ENCODE data around the gene ZSWIM1. TPM values are rescaled to one million over a fixed set of nuclear protein-coding genes. Genes with fewer than 3 reads are reported as not detected.
A peak's percentile ranks its signal among the peaks of the same experiment; 100 is the strongest.

Gene ZSWIM1
- total and polyA plus RNA-seq, 2 of the 4 experiments (the other 2 are of a cell fraction): 4.2 to 10.0 TPM

DNA sequence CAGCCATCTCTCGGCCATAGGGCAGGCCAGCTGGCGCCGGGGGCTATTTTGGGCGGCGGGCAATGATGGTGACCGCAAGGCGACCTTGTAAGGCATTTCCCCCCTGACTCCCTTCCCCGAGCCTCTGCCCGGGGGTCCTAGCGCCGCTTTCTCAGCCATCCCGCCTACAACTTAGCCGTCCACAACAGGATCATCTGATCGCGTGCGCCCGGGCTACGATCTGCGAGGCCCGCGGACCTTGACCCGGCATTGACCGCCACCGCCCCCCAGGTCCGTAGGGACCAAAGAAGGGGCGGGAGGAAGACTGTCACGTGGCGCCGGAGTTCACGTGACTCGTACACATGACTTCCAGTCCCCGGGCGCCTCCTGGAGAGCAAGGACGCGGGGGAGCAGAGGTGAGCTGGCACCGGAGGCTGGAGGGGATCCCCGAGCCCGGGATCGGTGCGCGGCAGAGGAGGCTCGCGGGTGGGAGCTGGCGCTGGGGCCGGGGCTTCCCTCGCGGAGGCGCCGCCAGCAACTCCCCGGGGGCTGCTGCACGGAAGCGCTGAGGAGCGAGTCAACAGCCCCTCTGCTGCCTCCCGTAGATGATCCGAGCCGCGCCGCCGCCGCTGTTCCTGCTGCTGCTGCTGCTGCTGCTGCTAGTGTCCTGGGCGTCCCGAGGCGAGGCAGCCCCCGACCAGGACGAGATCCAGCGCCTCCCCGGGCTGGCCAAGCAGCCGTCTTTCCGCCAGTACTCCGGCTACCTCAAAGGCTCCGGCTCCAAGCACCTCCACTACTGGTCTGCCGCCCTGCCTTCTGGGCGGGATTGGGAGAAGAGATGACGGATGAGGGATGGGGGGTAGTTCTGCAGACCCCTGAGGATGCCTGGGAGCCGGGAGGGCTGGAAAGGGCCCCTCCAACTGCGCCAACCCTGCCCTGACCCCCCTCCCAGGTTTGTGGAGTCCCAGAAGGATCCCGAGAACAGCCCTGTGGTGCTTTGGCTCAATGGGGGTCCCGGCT, 10.3 kb downstream of the ZSWIM1 start, which contains the start of the genes CTSA and NEURL2:
Gene CTSA (plus strand): TSS at position 351 of the 999 bp plus-strand sequence. CDS start 234 bp downstream, at position 585.
Gene NEURL2 (minus strand): TSS at position 224 of the 999 bp plus-strand sequence. CDS start 217 bp downstream, at position 7.
- peak within 1 kb of the TSS; percentile 42 for H3K18ac ChIP-seq (ENCODE audit: low read depth, low read length)
- H2AFZ ChIP-seq (replicated peaks; ENCODE audit: low read length, poor library complexity): peak within 1 kb of the TSS; percentile 99
- peak within 1 kb of the TSS; percentile 54 for H2BK120ac ChIP-seq (ENCODE audit: low read depth, low read length)
- ATAC-seq (ENCODE audit: low read depth): peak; percentile 73
- H3K4me2 ChIP-seq (ENCODE audit: low read depth, low read length): peak within 1 kb of the TSS; percentile 83
- no peak within 1 kb of the TSS; the same call in 1 of the 2 replicates for H2BK20ac ChIP-seq (ENCODE audit: low read depth, low read length)
- H4K20me1 ChIP-seq (ENCODE audit: insufficient read depth, low read length): 0 out of 2 replicates have a peak, but pooled peaks cover 8% of the 10 kb centered on the region
- H4K91ac ChIP-seq (ENCODE audit: insufficient read depth, low read depth, low read length): peak within 1 kb of the TSS; percentile 70
- peak within 1 kb of the TSS; percentile 75 for H3K14ac ChIP-seq (replicated peaks; ENCODE audit: low read depth, low read length)
- H3K4ac ChIP-seq (ENCODE audit: low read depth, low read length): peak within 1 kb of the TSS; percentile 92
- TSS peak; percentile 86 for BruUV-seq (replicated peaks)
- H2AK5ac ChIP-seq (ENCODE audit: low read depth, low read length): peak within 1 kb of the TSS; percentile 52; the same call in 1 of the 2 replicates
- peak within 1 kb of the TSS; percentile 65 for H3K9ac ChIP-seq (ENCODE audit: low read depth, low read length)
- H3K79me1 ChIP-seq (ENCODE audit: low read depth in 1 of 2, low read length in 2 of 2): peaks cover 14 to 62% of the 10 kb centered on the region in 2 experiments
- peak within 1 kb of the TSS; percentile 88 for H2AK9ac ChIP-seq (replicated peaks; ENCODE audit: low read depth, low read length, poor library complexity)
- peak within 1 kb of the TSS; percentile 74 for H3K4me3 ChIP-seq (ENCODE audit: insufficient read depth, low read depth, low read length)
- dilution Hi-C loops (cut with HindIII; ENCODE audit: low sequenced_read_pairs, unreplicated experiment): no loop called here
- no peaks in the 10 kb centered on the region for H3K27me3 ChIP-seq (ENCODE audit: control insufficient read depth, insufficient read depth, low read length)
- no peaks in the 10 kb centered on the region for H3K9me3 ChIP-seq (ENCODE audit: control insufficient read depth, insufficient read depth, low read length)
- in situ Hi-C loops (cut with MboI; ENCODE audit: low sequenced_read_pairs): no loop called here
- DNase-seq: peak; percentile 92
- H3K56ac ChIP-seq (ENCODE audit: extremely low read depth, insufficient read depth, low read length): peak within 1 kb of the TSS; percentile 42; the same call in 1 of the 2 replicates
- peak within 1 kb of the TSS; percentile 40 for H2BK5ac ChIP-seq (ENCODE audit: low read depth, low read length, poor library complexity, severe bottlenecking)
- WGBS, 2 experiments (ENCODE audit: extremely low coverage in 2 of 2, insufficient read length in 1 of 2): 1% methylated on average over 41 of the region's 78 CpGs; no CpG with 5 or more reads in 1 of the 2 experiments
- intact Hi-C loops (cut with micrococcal nuclease): loop anchor here (2.0 to 5.0 kb wide), 3 partner anchors 44 to 81 kb away; partner anchors contain the start of genes PCIF1 and ZNF335
- H3K4me1 ChIP-seq (ENCODE audit: control insufficient read depth, insufficient read depth, low read length): peaks cover 3% of the 10 kb centered on the region; the same call in 1 of the 2 replicates
- peak within 1 kb of the TSS; percentile 15; the same call in 2 of the 3 replicates for H2BK15ac ChIP-seq (ENCODE audit: low read depth, low read length)
- peak within 1 kb of the TSS; percentile 45; the same call in 1 of the 2 replicates for H3K23ac ChIP-seq (ENCODE audit: low read depth, low read length)
- peaks cover 32% of the 10 kb centered on the region for H3K36me3 ChIP-seq (ENCODE audit: control insufficient read depth, insufficient read depth, low read length)
- peak within 1 kb of the TSS; percentile 63 for H3K27ac ChIP-seq (ENCODE audit: insufficient read depth, low read length)
- ChIA-PET CTCF (interaction anchor here (0.6 to 1.7 kb wide), 6 partner anchors 14 to 912 kb away, joined by 3 to 6 read pairs (median 4); no protein-coding TSS in a partner anchor), POLR2A (ENCODE audit: unreplicated experiment) (interaction anchor here (0.6 to 1.2 kb wide), 2 partner anchors 8 to 33 kb away, joined by 5 to 8 read pairs; no protein-coding TSS in a partner anchor)
- H4K5ac ChIP-seq (ENCODE audit: low read depth, low read length): peak within 1 kb of the TSS; percentile 29
- peak within 1 kb of the TSS; percentile 61 to 90 for H4K8ac ChIP-seq (ENCODE audit: low read depth in 2 of 2, low read length in 2 of 2)
- 0 out of 2 replicates have a peak, but pooled peaks cover 2% of the 10 kb centered on the region for H3K9me1 ChIP-seq (ENCODE audit: insufficient read depth, low read length)
- TF ChIP-seq RAD21 (IDR thresholded peaks at IDR 0.05; ENCODE audit: low read length): no peak
- peak; percentile 72; the same call in 1 of the 2 replicates for TF ChIP-seq MXI1 (IDR thresholded peaks at IDR 0.05; ENCODE audit: borderline replicate concordance, low read depth, low read length)
- TF ChIP-seq FOS (IDR thresholded peaks at IDR 0.05; ENCODE audit: low read depth, low read length): peak; percentile 97
- TF ChIP-seq, protein P1, sequence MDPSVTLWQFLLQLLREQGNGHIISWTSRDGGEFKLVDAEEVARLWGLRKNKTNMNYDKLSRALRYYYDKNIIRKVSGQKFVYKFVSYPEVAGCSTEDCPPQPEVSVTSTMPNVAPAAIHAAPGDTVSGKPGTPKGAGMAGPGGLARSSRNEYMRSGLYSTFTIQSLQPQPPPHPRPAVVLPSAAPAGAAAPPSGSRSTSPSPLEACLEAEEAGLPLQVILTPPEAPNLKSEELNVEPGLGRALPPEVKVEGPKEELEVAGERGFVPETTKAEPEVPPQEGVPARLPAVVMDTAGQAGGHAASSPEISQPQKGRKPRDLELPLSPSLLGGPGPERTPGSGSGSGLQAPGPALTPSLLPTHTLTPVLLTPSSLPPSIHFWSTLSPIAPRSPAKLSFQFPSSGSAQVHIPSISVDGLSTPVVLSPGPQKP (IDR thresholded peaks at IDR 0.05; ENCODE audit: borderline replicate concordance, low read depth, low read length): no peak
- TF ChIP-seq CEBPB (IDR thresholded peaks at IDR 0.05; ENCODE audit: low read depth, low read length): no peak
- TF ChIP-seq MAZ (IDR thresholded peaks at IDR 0.05; ENCODE audit: borderline replicate concordance, low read depth, low read length): peak; percentile 74; the same call in 1 of the 2 replicates
- TF ChIP-seq, protein P2, sequence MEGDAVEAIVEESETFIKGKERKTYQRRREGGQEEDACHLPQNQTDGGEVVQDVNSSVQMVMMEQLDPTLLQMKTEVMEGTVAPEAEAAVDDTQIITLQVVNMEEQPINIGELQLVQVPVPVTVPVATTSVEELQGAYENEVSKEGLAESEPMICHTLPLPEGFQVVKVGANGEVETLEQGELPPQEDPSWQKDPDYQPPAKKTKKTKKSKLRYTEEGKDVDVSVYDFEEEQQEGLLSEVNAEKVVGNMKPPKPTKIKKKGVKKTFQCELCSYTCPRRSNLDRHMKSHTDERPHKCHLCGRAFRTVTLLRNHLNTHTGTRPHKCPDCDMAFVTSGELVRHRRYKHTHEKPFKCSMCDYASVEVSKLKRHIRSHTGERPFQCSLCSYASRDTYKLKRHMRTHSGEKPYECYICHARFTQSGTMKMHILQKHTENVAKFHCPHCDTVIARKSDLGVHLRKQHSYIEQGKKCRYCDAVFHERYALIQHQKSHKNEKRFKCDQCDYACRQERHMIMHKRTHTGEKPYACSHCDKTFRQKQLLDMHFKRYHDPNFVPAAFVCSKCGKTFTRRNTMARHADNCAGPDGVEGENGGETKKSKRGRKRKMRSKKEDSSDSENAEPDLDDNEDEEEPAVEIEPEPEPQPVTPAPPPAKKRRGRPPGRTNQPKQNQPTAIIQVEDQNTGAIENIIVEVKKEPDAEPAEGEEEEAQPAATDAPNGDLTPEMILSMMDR (conservative IDR thresholded peaks at IDR 0.05; ENCODE audit: low read depth, low read length): no peak
- no peak; the same call in none of the 2 replicates for TF ChIP-seq POLR2A (IDR thresholded peaks at IDR 0.05; ENCODE audit: low read depth, low read length)
- TF ChIP-seq, protein P3, sequence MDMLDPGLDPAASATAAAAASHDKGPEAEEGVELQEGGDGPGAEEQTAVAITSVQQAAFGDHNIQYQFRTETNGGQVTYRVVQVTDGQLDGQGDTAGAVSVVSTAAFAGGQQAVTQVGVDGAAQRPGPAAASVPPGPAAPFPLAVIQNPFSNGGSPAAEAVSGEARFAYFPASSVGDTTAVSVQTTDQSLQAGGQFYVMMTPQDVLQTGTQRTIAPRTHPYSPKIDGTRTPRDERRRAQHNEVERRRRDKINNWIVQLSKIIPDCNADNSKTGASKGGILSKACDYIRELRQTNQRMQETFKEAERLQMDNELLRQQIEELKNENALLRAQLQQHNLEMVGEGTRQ (IDR thresholded peaks at IDR 0.05; ENCODE audit: low read depth, low read length): peak; percentile 100
- TF ChIP-seq RFX5 (IDR thresholded peaks at IDR 0.05; ENCODE audit: low read depth, low read length): no peak
- TF ChIP-seq BHLHE40 (IDR thresholded peaks at IDR 0.05; ENCODE audit: low read depth, low read length): peak; percentile 81
